Hindlimb muscle (tissue), 1 donor: ENCODE data around the gene TMEM119. TPM values are rescaled to one million over a fixed set of nuclear protein-coding genes. Genes with fewer than 3 reads are reported as not detected.
"Not testable (repeated sequence)": the region's sequence is repeated elsewhere in the genome, so short reads cannot be mapped to it uniquely, and the experiment has no call there.

Source experiments
- DNase-seq: peaks from one replicate; pipeline ENCODE4 v3.0.0-alpha.2; 2013
- polyA plus RNA-seq: library from polyadenylated mRNA; unstranded; fragments of 120-200 nt; gene quantifications from one replicate; pipeline ENCODE4 v1.2.1, GENCODE V29; 2013; ENCODE audit not compliant: insufficient read length

The TMEM119 gene
- polyA plus RNA-seq, 1 donor, result 30.1 TPM

DNA sequence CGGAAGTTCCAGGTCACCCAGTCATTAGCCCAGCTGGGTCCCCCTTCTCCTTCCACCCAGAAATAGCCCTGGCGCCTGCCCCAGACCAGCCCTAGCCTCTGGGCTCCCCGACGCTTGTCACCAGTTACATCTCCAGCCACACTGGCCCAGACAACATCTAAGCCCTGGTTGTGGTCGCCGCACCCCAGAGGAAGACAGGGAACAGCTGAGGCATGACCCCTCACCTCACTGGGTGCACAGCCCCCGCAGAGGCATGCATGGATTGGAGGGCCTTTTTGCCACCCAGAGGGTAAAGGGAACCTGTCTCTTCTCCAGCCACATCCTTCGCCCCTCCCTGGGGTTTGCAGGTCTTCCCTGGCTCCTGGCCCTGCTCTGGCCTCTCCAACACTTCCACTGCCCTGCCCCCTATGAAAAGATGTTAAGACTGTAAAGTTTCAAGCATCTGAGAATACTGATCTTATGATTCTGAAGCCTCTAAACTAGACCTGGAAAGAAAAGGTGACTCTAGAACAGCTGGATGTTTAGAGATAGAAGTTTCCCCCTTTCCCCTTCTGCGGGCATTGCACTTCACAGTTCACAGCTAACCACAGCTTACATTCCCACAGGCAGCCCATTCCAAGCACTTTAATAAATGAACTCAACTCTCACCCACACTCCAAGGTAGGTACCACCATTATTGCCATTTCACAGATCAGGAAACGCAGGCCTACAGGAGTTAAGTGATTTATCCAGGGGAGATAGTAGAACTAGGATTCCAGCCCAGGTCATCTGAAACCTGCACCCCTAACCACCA is 14.7 kb downstream of the TMEM119 start:
- no peak for DNase-seq

DNA sequence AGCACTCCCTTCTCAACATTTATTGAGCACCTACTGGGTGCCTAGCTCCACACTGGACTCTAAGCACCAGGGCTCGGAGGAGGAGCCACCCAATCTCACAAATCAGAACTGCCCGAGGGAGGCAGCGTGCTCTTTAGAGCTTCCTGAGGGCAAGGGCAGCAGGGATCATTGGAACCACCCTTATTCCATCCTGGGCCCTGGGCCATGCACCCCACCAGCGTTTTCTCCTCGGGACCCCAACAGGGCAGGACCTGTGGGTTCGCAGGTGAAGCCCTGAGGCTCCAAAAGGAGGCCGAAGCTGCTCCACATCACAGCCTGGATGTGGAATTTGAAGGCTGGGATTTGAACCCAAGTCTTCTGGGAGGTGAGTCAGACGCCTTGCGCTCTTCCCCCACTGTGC is 15.4 kb downstream of the TMEM119 start:
- no peak for DNase-seq

DNA sequence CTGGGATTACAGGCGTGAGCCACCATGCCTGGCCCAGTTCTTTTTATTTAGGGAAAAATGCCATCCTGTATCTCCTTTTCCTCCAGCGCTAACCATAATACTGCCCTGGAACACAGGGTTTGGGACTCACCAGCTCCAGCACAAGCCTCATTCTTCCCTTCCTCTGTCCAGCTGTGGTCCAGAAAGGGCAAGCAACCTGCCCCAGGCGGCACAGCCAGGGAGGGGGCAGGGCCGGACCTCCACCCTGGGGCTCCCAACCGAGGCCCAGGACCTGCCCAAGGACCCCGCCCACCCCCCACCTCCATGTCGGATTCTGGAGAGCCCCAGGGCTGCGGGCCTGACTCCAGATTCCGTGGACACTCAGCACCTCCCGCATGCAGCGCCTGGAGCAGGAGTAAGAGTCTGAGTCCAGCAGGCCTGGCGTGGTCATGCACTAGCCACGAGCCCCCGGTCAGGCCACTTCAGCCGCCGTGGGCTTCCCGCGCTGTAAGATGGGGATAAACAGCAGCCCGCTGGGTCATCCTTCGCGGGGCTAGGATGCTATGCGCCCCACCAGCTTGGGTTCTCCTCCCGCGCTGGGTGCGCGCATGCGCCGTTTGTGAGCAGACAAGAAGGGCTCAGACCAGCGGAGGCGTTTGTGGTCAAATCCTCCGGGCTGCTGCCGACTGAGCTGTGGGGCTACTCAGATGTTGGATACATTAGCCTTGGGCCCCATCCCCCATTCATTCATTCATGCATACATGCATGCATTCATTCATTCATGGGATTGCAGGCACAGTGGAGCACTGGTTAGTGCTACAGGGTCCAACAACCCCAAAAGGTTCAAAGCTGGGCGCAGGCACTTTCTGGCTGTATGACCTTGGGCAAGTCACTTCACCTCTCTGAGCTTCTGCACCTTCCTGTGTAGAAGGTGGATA is 16.3 kb downstream of the TMEM119 start:
- no peak for DNase-seq

DNA sequence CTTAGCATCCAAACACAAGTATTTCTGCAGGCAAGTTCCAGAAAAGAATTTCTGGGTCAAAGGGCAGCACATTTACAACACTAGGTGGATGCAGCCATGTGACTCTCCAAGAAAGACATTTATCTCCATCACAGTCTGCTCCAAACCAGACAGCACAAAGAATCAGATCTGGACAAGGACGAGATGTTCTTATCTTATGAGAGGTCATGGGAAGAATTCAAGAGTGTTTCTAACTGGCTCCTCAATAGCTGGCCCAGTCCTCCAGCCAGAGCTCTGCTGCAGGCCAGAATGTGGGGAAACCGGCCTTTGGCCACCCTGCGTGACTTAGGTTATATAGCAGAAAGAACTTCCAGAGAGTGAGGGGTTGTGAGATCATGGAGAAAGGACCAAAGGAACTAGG is 17.4 kb downstream of the TMEM119 start:
- DNase-seq, result no peak

DNA sequence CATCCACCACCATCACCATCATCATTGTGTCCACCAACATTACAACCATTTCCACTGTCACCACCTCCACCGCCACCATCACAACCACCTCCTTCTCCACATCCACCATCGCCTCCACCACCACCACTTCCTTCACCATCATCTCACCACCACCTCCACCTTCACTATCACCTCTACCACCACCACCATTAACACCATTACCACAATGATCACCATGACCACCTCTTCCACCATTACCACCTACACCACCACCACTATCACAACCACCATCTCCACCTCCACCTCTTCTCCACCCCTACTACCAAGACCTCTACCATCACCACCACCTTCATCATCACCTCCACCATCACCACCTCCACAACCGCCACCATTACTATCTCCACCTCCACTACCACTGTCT is 19.1 kb downstream of the TMEM119 start:
- no peak for DNase-seq

DNA sequence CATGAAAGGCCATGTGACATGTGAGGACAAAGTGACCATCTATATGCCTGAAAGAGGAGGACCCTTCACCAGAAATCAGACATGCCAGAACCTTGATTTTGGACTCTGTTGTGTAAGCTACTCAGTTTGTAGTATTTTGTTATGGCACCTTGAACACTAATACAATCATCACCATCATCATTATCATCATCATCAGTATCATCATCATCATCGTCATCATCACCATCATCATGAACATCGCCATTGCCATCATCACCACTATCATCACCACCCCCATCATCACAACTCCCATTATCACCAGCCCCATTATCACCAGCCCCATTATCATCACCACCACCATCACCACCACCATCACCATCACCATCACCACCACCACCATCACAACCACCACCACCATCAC is 19.6 kb downstream of the TMEM119 start:
- DNase-seq, result no peak

DNA sequence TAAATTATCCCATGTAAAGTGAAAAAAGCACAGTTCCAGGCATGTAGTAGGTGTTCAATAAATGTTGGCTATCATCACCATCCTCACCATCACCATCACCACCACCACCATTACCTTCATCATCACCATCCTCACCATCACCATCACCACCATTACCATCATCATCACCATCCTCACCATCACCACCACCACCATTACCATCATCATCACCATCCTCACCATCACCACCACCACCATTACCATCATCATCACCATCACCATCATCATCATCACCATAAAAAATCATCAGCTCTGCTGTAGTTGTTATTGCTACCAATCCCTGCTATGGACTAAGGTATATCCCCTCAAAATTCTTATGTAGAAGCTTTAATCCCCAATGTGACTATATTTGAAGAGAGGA is 20.4 kb downstream of the TMEM119 start:
- no peak for DNase-seq

DNA sequence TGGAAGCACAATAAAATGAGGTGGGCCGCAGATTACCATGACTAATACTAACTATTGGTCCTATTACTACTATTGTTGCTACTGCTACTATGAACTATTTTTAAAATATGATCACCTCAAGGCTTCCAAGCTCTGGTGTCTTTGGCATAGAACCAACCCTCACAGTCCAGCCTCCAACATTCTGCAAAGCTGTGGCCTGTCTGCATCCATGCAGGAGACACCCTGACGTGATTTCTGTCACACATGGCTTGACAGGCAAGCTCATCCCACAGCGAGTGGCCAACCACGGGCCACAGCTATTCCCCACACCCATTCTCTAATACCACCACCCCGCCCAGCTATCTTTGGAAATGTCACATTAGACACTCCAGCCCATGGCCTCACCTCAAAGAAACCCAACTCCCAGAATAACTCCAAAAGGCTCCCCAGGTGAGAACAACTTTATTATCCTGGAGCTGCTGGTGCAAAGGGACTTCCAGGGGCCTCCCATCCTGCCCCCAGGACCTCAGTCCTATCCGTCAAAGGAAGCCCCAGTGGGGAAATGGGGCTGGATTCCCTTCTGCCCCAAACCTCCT is 21.1 kb downstream of the TMEM119 start:
- DNase-seq, result no peak

DNA sequence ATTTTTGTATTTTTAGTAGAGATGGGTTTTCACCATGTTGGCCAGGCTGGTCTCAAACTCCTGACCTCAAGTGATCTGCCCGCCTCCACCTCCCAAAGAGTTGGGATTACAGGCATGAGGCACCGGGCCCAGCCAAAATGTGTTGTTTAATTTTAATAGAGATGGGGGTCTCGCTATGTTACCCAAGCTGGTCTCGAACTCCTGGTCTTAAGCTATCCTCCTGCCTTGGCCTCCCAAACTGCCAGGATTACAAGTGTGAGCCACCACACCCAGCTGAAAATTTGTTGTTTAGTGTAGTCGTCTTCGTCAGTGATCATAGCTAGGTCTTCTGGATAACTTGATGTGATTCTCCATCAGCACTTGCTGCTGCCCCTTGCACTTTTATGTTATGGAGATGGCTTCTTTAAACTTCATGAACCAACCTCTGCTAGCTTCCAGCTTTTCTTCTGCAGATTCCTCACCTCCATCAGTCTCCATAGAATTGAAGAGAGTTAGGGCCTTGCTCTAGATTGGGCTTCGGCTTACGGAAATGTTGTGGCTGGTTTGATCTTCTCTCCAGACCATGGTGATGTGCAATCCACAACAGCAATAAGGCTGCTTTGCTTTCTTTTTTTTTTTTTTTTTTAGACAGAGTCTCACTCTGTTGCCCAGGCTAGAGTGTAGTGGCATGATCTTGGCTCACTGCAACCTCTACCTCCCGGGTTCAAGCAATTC is 22.5 kb downstream of the TMEM119 start:
- no peak for DNase-seq

DNA sequence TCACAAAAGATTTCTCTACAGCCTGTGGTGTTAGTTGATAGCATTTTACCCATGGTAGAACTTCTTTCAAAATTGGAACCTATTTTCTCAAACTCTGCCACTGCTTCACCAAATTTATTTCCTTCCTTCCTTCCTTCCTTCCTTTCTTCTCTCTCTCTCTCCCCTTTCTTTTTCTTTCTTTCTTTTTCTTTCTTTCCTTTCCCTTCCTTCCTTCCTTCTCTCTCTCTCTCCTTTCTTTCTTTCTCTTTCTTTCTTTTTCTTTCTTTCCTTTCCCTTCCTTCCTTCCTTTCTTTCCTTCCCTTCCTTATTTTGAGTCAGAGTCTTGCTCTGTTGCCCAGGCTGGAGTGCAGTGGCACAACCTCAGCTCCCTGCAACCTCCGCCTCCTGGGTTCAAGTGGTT is 23.6 kb downstream of the TMEM119 start:
- DNase-seq, result not testable (repeated sequence)

DNA sequence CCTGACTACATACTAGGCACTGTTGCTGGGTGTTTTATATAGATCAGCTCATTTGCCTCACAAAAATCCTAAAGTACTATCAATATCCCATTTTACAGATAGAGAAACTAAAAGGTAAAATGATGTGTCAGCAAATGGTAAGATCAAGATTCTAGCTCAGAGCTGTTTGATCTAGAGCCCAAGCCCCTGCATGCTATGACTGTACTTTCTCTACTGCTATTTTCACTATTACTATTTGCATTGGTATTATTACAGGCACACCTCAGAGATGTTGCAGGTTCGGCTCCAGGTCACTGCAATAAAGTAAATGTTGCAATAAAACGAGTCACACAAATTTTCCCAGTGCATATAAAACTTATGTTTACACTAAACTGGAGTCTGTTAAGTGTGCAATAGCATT is 24.6 kb downstream of the TMEM119 start:
- DNase-seq, result no peak

DNA sequence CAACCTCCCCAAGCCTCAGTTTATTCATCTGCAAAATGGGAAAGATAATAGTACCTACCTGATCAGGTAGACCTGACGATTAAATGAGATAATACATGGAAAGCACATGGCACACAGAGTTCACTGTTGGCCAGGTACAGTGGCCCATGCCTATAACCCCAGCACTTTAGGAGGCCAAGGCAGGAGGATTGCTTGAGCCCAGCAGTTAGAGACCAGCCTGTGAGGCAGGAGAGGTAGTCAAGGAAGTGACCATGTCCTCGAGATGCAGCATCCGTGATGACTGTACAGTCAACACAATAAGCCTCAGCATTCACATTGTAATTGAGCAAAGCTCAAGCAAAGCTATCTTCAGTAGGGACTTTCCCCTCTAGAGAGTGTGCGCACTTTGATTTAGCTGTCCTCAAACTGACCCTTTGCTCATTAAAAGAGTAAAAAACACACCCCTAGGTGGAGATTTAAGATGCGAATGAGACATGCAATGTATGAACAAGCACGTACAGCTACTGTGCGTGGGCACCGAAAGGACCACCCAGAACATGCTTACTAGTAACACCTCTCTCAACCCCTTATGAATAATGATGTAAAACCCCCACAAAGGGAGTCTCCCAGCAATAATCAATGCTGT is 25.6 kb downstream of the TMEM119 start:
- DNase-seq, result no peak

DNA sequence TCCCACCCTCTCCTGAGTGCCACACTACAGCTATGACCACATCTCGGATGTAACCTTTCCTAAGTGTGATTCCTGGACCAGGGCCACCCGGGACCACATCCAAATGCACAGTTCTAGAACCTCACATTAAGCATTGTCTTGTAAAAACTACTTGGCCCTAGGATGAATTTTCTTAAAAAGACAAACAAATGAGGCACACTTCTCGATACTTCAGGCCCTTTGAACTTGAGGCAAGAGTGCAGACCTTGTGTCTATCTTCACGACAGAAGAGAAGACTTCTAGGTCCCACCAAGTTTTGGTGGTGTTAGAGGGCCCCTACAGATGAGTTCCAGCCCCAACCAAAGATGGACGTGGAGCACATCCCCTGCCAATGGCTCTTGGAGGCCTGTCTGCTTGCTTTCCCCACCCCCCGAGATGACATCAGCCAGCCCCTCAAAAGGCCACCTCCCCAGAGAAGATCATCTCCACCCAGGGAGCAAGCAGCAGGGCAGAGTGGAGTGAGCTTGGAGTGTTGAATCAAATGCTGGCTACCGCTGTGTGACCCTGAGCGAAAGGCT is 26.2 kb downstream of the TMEM119 start:
- DNase-seq, result no peak

DNA sequence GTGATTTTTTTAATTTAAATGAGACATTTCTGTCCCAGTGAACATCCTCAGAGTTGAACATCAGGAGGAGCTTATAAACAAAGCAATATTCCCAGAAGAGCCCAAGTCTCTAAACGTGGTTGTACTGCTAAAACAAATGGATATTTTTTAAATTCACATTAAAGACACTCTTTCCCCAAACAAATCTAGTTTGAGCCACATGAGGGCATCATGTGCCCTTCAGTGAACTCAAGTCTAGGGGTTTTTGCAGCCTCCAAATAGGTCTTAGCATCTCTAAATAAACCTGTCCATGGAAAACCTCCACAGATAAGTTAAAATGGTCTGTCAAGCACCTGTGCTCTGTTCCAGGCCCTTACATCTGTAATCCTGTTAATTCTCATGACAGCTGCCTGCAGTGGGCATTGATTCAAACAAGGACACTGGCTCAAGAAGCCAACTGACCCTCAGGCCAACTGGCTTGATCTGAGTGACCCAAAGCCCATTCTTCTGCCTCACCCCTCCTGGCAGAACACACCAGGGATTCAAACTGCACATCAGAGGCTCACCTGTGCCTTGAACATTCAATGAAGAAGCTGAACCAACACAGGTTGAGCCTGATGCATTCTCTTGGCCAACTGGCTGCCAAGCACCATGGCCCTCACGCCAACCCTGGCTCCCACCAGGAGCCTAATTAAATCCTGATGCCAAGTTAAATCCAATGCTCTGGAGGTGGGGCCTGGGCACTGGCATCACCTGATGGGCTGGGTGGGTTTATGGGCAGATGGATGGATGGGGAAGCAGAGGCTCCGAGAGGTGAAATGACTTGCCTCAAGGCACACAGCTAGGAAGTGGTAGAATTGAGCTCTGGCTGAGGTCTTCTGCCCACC is 26.9 kb downstream of the TMEM119 start:
- DNase-seq, result no peak

DNA sequence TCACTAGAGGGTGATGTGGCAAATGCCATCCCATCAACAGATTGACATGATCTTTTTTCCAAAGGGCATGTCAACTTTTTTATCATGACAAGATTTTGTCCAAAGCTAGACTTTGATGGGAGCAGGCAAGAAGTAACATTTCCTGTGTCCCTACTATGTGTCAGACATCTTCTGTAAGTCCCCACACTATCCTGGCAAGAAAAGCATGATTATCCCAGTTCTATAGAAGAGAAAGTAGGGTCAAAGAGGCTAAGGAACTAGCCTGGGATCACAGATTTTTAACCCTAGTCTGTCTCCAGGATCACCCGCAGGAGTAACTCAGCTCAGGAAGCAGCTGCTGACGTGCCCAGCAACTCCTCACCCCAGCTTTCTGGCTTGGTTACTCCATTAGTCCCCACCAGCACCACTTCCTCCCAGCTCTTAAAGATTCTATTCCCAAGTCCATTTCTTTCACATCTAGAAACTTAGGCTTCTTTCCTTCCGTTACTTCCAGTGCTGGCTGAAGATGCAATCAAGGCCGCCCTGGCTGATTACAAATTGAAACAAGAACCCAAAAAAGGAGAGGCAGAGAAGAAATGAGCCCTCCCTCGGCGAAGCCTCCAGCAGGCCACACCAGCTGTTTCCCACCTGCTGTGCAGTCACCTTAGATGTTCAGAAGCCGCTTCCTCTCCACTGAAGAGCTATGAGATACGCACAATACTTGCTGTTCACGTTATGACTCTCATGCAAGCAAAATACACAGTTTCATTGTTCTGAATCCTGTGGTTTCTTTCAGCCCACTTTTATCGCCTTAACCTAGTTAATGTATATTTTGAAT is 29.3 kb downstream of the TMEM119 start:
- no peak for DNase-seq

DNA sequence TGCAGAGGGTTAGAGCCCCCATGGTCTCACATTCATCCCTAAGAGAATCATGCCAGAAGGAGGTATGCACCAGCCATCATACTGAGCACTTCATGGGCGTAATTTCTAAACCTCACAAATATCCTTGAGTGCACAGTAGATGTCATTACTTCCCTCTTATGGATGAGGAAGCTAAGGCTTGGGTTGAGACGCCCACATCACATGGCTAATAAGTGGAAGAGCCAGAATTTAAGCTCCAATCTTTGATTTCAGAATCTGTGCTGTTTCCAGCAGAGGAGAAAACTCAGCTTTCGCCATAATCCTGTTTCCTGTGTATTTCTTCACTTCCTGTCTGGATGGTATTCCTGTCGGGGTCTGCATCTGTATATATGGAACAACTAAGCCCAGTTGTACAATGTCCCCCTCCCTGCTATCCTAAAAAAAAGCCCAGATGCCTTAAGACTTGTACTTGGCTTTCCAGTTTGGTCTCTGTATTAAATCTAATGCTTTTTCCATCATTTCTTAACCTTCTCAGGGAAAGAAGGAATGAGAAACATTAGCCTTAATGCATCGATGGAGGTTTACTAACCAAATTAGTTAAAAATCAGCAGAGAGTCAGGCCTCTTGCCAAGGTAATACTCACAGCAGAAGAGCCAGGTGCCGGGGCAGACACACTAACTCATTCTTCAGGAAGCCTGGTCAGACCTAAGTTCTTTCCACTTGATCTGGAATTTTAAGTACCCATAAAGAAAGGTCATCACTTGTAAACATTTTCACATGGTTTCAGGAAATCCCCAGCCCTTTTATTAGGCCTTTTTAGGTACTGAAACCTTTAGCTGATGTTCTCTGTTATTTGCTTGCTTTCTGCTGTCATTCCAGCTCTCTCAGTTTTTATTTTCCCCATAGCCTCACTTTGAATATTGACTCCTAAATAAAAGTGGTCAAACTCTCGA is 30.2 kb downstream of the TMEM119 start:
- peak; percentile 56 for DNase-seq

DNA sequence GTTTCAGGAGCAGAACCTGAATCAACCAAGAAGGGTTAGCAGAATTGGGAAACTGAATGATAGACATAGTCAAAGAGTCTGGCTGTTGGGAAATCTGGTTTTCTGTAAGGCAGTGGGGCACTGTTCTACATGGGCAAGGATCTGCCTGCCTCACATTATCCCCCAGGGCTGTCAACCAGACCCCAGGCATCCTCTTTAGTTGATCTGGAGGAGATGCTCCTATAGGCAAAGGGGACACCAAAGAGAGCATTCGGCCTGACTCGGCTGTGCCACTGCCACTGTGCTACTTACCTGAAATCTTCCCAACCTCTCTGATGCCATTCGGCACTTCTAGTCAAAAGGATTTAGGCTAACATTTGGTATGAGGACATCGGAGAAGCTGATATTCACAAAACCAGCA is 31.4 kb downstream of the TMEM119 start:
- no peak for DNase-seq

DNA sequence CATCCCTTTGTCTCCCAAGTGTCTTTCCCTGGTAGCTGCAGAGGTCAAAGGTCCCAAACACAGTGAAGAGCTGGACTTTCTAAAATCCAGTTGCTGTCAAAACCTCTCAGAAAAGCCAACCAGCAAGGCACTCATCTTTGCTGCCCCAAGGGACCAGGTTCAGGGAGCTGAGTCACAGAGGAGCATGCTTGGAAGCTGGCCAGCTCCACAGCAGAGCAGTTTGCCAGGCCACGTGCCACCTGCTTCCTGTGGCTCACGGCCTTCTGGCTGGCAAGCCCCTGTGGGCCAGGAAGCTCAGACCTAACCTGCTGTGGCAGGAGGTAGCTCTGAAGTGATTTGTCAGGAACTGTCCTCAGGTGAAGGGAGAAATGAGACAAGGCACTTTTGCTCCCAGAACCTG is 31.9 kb downstream of the TMEM119 start:
- no peak for DNase-seq

DNA sequence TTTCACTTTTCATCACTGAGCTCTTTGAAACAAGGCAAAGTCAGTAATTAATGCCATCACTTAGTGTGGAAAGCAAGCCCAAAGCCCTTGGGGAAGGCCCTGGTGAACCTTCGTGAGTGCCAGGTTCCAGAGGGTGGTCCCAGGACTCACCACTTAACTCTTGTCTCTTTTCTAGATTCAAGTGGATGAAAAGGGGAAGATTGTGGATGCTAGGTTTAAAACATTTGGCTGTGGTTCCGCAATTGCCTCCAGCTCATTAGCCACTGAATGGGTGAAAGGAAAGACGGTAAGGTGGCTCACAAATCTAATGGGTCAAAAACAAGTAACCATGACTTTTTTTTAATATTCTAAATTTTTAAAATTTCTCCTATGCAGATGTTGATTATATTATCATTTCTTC is 32.7 kb downstream of the TMEM119 start:
- no peak for DNase-seq
